Stimulated activated CD4-positive, alpha-beta T cell treated with anti-CD3 and anti-CD28 coated beads, TNF-alpha, amount 100 ng/mL, for 1 hour (primary cell): ENCODE results near the gene NOCT.
"Not testable (repeated sequence)": the region's sequence is repeated elsewhere in the genome, so short reads cannot be mapped to it uniquely, and the experiment has no call there.

Source experiments
- DNase-seq, 3 donors: peaks; one replicate each; pipeline ENCODE4 v3.0.0-alpha.2; 2020; ENCODE audit warnings: low read depth in 3 of 3, low spot score in 1 of 3

The NOCT gene

GRCh38 chr4:139015269-139015947 is at the start of gene NOCT:
Gene NOCT (plus strand): TSS chr4:139015781. CDS start chr4:139015982, 201 bp downstream.
- DNase-seq: peak; percentile 79 to 82 (median 81)

- DNase-seq: no peak
Measured at GRCh38 chr4:138967313-138967712, 48.3 kb upstream of the NOCT start.

DNA sequence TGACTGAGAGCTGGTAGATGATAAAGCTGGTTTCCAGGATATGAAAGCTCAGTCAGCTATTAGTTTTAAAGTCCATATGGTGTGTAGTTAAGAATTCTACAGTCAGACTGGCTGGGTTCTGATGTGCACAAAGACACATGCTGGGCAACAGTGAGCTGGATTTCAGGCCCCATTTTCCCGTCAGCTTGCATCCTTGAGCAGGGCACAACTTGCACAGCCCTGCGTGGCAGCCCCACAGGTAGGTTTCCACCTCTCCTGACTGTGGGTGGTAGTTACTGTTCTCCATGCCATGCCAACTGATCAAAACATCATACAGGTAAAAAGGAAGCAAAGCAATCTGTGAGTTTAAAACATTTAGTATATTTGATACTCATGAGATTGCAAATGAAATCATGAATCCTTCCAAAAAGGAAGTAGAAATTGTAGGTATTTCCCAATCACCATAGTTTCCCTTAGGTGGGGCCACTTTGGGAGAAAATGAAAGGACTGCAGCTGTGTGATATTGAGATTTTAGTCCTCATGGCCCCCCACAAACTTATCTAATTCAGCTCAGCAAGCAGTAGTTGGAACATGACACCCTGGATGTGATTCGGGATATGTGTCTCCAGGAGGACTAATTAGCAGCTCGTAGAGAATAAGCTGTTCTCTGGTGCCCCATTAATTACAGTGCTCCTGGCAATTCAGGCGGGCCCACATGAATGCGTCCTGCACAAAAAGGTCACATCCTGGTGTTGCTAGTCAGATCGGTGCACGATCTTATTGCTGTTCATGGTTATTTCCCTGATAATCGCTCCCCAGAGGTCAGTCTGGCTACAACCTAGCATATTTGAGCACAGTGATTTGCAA is 42.4 kb upstream of the NOCT start:
- DNase-seq: no peak

GRCh38 chr4:138975225-138975624 is 40.4 kb upstream of the NOCT start:
- DNase-seq: no peak

GRCh38 chr4:138976526-138976925 is 39.1 kb upstream of the NOCT start:
- no peak for DNase-seq

GRCh38 chr4:138977524-138977923 is 38.1 kb upstream of the NOCT start:
- no peak for DNase-seq

- no peak for DNase-seq
Measured at GRCh38 chr4:138978028-138978585, 37.5 kb upstream of the NOCT start.

GRCh38 chr4:138978600-138978999 is 37.0 kb upstream of the NOCT start:
- DNase-seq: no peak

DNA sequence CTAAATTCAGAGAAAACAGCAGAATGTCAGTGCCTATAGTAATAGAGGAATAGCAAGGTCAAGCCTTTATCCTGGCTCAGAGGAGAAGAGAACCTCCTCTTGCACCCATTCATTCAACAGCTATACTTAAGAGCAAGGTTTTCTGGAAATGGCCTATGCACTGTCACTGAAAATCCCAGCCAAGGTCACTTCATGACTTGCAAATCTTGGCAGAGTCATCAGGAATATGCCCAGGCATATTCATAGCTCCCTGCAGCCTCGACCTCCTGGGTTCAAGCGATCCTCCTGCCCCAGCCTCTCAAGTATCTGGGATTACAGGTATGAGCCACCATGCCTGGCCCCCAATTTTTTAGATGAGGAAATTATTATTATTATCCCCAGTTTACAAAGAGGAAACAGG is 35.8 kb upstream of the NOCT start:
- no peak for DNase-seq

- no peak for DNase-seq
Measured at GRCh38 chr4:138981930-138982390, 33.6 kb upstream of the NOCT start.

- DNase-seq: no peak
Measured at GRCh38 chr4:138982754-138983153, 32.8 kb upstream of the NOCT start.

GRCh38 chr4:138983690-138984089 is 31.9 kb upstream of the NOCT start:
- no peak for DNase-seq

DNA sequence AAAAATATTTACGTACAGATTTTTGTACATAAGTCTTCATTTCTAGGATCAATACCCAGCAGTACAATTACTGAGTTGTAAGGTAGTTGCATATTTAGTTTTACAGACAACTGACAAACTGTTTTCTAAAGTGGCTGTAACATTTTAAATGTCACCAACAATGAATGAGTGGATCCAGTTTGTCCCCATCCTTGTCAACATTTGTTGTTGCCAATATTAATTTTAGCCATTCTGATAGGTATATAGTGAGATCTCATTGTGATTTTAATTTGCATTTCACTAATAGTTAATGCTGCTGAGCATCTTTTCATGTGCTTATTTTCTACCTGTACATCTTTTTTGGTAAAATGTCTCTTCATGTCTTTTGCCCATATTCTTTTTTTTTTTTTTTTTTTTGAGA is 30.9 kb upstream of the NOCT start:
- no peak for DNase-seq

DNA sequence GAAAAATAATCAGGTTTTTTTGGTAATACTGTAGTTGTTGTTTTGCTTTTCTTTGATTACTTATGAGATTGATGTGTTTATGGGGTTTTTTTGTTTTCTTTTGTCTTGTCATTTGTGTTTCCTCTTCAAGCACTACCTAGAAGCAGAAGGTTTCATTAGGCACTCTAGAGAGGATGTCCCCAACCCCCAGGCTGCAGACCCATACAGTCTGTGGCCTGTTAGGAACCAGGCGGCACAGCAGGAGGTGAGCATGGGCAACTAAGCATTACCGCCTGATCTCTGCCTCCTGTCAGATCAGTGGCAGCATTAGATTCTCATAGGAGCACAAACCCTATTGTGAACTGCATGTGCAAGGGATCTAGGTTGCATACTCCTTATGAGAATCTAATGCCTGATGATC is 22.9 kb upstream of the NOCT start:
- DNase-seq: no peak

GRCh38 chr4:138996090-138996489 is 19.5 kb upstream of the NOCT start:
- no peak for DNase-seq

GRCh38 chr4:138999666-139000065 is 15.9 kb upstream of the NOCT start:
- DNase-seq: no peak

- DNase-seq: not testable (repeated sequence)
Measured at GRCh38 chr4:139000134-139000533, 15.4 kb upstream of the NOCT start.

DNA sequence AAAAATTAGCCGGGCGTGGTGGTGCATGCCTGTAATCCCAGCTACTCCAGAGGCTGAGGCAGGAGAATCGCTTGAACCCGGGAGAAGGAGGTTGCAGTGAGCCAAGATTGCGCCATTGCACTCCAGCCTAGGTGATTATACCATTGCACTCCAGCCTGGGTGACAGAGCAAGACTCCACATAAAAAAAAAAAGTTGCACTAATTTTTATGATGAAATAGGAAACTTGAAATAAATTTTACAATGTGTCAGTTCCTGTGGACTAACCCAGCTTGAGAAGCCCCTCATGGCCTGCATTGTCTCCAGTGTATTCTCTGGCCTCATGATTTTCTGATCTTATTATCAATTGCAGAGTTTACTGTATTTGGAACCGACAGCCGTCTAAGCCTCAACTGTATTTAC is 14.2 kb upstream of the NOCT start:
- DNase-seq: not testable (repeated sequence)

DNA sequence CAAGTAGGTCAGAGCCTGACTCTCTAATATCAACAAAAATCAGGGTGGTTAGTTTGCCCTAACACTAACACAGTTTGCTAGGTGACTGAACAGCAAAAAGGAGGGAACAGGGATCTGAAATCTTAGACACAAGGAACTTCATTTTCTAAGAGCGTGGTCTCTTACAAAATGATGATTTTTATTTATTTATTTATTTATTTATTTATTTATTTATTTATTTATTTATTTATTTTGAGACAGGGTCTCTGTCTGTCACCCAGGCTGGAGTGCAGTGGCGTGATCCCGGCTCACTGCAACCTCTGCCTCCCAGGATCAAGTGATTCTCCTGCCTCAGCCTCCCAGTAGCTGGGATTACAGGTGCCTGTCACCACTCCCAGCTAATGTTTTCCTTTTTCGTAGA is 11.9 kb upstream of the NOCT start:
- not testable (repeated sequence) for DNase-seq

DNA sequence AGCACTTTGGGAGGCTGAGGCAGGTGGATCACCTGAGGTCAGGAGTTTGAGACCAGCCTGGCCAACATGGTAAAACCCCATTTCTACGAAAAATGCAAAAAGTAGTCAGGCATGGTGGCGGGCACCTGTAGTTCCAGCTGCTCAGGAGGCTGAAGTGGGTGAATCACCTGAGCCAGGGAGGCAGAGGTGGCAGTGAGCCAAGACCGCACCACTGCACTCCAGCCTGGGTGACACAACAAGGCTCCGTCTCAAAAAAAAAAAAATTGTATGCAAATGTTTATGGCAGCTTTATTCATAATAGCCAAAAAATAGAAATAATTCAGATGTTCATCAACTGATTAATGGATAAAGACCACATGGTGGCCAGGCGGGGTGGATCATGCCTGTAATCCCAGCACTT is 9.8 kb upstream of the NOCT start:
- no peak for DNase-seq

- DNase-seq: no peak
Measured at GRCh38 chr4:139007640-139008039, 7.9 kb upstream of the NOCT start.

DNA sequence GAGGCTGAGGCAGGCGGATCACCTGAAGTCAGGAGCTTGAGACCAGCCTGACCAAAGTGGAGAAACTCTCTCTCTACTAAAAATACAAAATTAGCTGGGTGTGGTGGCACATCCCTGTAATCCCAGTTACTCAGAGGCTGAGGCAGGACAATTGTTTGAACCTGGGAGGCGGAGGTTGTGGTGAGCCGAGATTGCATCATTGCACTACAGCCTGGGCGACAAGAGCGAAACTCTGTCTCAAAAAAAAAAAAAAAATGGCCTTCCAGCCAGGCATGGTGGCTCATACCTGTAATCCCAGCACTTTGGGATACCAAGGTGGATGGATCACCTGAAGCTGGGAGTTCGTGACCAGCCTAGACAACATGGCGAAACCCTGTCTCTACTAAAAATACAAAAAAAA is 7.3 kb upstream of the NOCT start:
- not testable (repeated sequence) for DNase-seq
